ENCODE results near the gene AHRR. TPM values are rescaled to one million over a fixed set of nuclear protein-coding genes. Genes with fewer than 3 reads are reported as not detected.
"Not testable (repeated sequence)": the region's sequence is repeated elsewhere in the genome, so short reads cannot be mapped to it uniquely, and the experiment has no call there.

Gene AHRR
- 2.5 and 2.6 TPM in 2 replicates for total RNA-seq (2014; rRNA removed; shearing (Covaris generic); ENCODE audit: low replicate concordance)

GRCh38 chr5:321230-321725, at the start of gene AHRR:
Gene AHRR, plus strand, starts transcription at chr5:321714. Its CDS starts 22,189 bp downstream, at chr5:343903.
- H2AFZ ChIP-seq (ENCODE audit: low read length): no peak within 1 kb of the TSS
- H3K4me1 ChIP-seq (ENCODE audit: low read length): peaks cover 11% of the 10 kb centered on the region
- 0 out of 2 replicates have a peak, but pooled peaks cover 2% of the 10 kb centered on the region for H3K36me3 ChIP-seq (ENCODE audit: insufficient read depth, low read length)
- no peaks in the 10 kb centered on the region for H3K79me2 ChIP-seq (ENCODE audit: low read length)
- no peak for DNase-seq
- H3K9ac ChIP-seq (ENCODE audit: low read length): no peak within 1 kb of the TSS
- no peak within 1 kb of the TSS for H3K27ac ChIP-seq (ENCODE audit: low read length)
- no peaks in the 10 kb centered on the region for H3K9me2 ChIP-seq (replicated peaks; ENCODE audit: insufficient read depth, low read length)
- H3K9me3 ChIP-seq (ENCODE audit: low read length): no peaks in the 10 kb centered on the region
- no peak within 1 kb of the TSS for H3K4me3 ChIP-seq (ENCODE audit: low read length)
- H4K20me1 ChIP-seq (ENCODE audit: insufficient read depth, low read depth, low read length): no peaks in the 10 kb centered on the region
- no peaks in the 10 kb centered on the region for H3K27me3 ChIP-seq (ENCODE audit: low read length)
- H3K4me2 ChIP-seq (ENCODE audit: low read depth, low read length, poor library complexity, severe bottlenecking): no peak within 1 kb of the TSS

- peaks cover 45% of the 10 kb centered on the region for H3K79me2 ChIP-seq (ENCODE audit: low read length)
- not testable (repeated sequence) for H3K9me2 ChIP-seq (replicated peaks; ENCODE audit: insufficient read depth, low read length); H3K9me3 ChIP-seq (ENCODE audit: low read length); DNase-seq; H2AFZ ChIP-seq (ENCODE audit: low read length); H3K27me3 ChIP-seq (ENCODE audit: low read length); H4K20me1 ChIP-seq (ENCODE audit: insufficient read depth, low read depth, low read length)
- peak overlapping the region; percentile 61 for H3K4me2 ChIP-seq (ENCODE audit: low read depth, low read length, poor library complexity, severe bottlenecking)
- peaks cover 22% of the 10 kb centered on the region for H3K36me3 ChIP-seq (ENCODE audit: insufficient read depth, low read length)
- H3K4me1 ChIP-seq (ENCODE audit: low read length): peaks cover 25% of the 10 kb centered on the region
- H3K9ac ChIP-seq (ENCODE audit: low read length): peak overlapping the region; percentile 91
- peak overlapping the region; percentile 87 for H3K4me3 ChIP-seq (ENCODE audit: low read length)
- H3K27ac ChIP-seq (ENCODE audit: low read length): peak overlapping the region; percentile 22; the same call in 1 of the 2 replicates
These were observed 49.7 kb upstream of the AHRR start for GRCh38 chr5:271828-272167.

- not testable (repeated sequence) for H3K4me3 ChIP-seq (ENCODE audit: low read length); H3K9me2 ChIP-seq (replicated peaks; ENCODE audit: insufficient read depth, low read length); H3K9ac ChIP-seq (ENCODE audit: low read length); H2AFZ ChIP-seq (ENCODE audit: low read length); H3K27ac ChIP-seq (ENCODE audit: low read length); H3K27me3 ChIP-seq (ENCODE audit: low read length); DNase-seq; H4K20me1 ChIP-seq (ENCODE audit: insufficient read depth, low read depth, low read length); H3K9me3 ChIP-seq (ENCODE audit: low read length)
- H3K4me1 ChIP-seq (ENCODE audit: low read length): peaks cover 25% of the 10 kb centered on the region
- peaks cover 23% of the 10 kb centered on the region for H3K36me3 ChIP-seq (ENCODE audit: insufficient read depth, low read length)
- peaks cover 50% of the 10 kb centered on the region for H3K79me2 ChIP-seq (ENCODE audit: low read length)
- H3K4me2 ChIP-seq (ENCODE audit: low read depth, low read length, poor library complexity, severe bottlenecking): peak overlapping the region; percentile 65
These were observed 48.4 kb upstream of the AHRR start for GRCh38 chr5:273091-273490.

- DNase-seq; H3K9ac ChIP-seq (ENCODE audit: low read length); H3K27me3 ChIP-seq (ENCODE audit: low read length); H4K20me1 ChIP-seq (ENCODE audit: insufficient read depth, low read depth, low read length); H3K27ac ChIP-seq (ENCODE audit: low read length); H2AFZ ChIP-seq (ENCODE audit: low read length); H3K4me3 ChIP-seq (ENCODE audit: low read length); H3K9me2 ChIP-seq (replicated peaks; ENCODE audit: insufficient read depth, low read length); H3K9me3 ChIP-seq (ENCODE audit: low read length): not testable (repeated sequence)
- Histone ChIP-seq H3K4me1 (ENCODE audit: low read length) (peaks cover 22% of the 10 kb centered on the region), H3K4me2 (ENCODE audit: low read depth, low read length, poor library complexity, severe bottlenecking) (peak overlapping the region; percentile 65), H3K79me2 (ENCODE audit: low read length) (peaks cover 53% of the 10 kb centered on the region), H3K36me3 (ENCODE audit: insufficient read depth, low read length) (peaks cover 23% of the 10 kb centered on the region)
These were observed 48.0 kb upstream of the AHRR start for GRCh38 chr5:273491-273890.

- H3K4me3 ChIP-seq (ENCODE audit: low read length); H4K20me1 ChIP-seq (ENCODE audit: insufficient read depth, low read depth, low read length); H3K27me3 ChIP-seq (ENCODE audit: low read length); DNase-seq; H3K9me2 ChIP-seq (replicated peaks; ENCODE audit: insufficient read depth, low read length); H3K4me2 ChIP-seq (ENCODE audit: low read depth, low read length, poor library complexity, severe bottlenecking); H3K9me3 ChIP-seq (ENCODE audit: low read length); H3K9ac ChIP-seq (ENCODE audit: low read length); H3K27ac ChIP-seq (ENCODE audit: low read length); H2AFZ ChIP-seq (ENCODE audit: low read length): not testable (repeated sequence)
- H3K4me1 ChIP-seq (ENCODE audit: low read length): peaks cover 20% of the 10 kb centered on the region
- peaks cover 61% of the 10 kb centered on the region for H3K79me2 ChIP-seq (ENCODE audit: low read length)
- H3K36me3 ChIP-seq (ENCODE audit: insufficient read depth, low read length): peaks cover 23% of the 10 kb centered on the region
These were observed 47.2 kb upstream of the AHRR start for GRCh38 chr5:274346-274745.

- 0 out of 2 replicates have a peak, but pooled peaks cover 3% of the 10 kb centered on the region for H4K20me1 ChIP-seq (ENCODE audit: insufficient read depth, low read depth, low read length)
These were observed 42.9 kb upstream of the AHRR start for GRCh38 chr5:278646-279045.

GRCh38 chr5:279051-279665, 42.4 kb upstream of the AHRR start:
- not testable (repeated sequence) for H4K20me1 ChIP-seq (ENCODE audit: insufficient read depth, low read depth, low read length); H3K9ac ChIP-seq (ENCODE audit: low read length); H3K9me3 ChIP-seq (ENCODE audit: low read length); H3K4me3 ChIP-seq (ENCODE audit: low read length); H2AFZ ChIP-seq (ENCODE audit: low read length); H3K9me2 ChIP-seq (replicated peaks; ENCODE audit: insufficient read depth, low read length); H3K27ac ChIP-seq (ENCODE audit: low read length); H3K27me3 ChIP-seq (ENCODE audit: low read length); H3K4me2 ChIP-seq (ENCODE audit: low read depth, low read length, poor library complexity, severe bottlenecking); H3K4me1 ChIP-seq (ENCODE audit: low read length)
- peak; percentile 16 for DNase-seq
- Histone ChIP-seq H3K36me3 (ENCODE audit: insufficient read depth, low read length) (peaks cover 19% of the 10 kb centered on the region), H3K79me2 (ENCODE audit: low read length) (peaks cover 83% of the 10 kb centered on the region)

More at GRCh38 chr5:278646-279045, 42.9 kb upstream of the AHRR start:
- H3K9ac ChIP-seq (ENCODE audit: low read length): no peak overlapping the region
- H3K4me1 ChIP-seq (ENCODE audit: low read length): peaks cover under 1% of the 10 kb centered on the region; the same call in 1 of the 2 replicates
- H2AFZ ChIP-seq (ENCODE audit: low read length): no peak overlapping the region
- no peaks in the 10 kb centered on the region for H3K27me3 ChIP-seq (ENCODE audit: low read length)
- H3K27ac ChIP-seq (ENCODE audit: low read length): no peak overlapping the region
- H3K9me3 ChIP-seq (ENCODE audit: low read length): no peaks in the 10 kb centered on the region
- H3K4me3 ChIP-seq (ENCODE audit: low read length): no peak overlapping the region
- H3K4me2 ChIP-seq (ENCODE audit: low read depth, low read length, poor library complexity, severe bottlenecking): no peak overlapping the region
- no peaks in the 10 kb centered on the region for H3K9me2 ChIP-seq (replicated peaks; ENCODE audit: insufficient read depth, low read length)
- H3K79me2 ChIP-seq (ENCODE audit: low read length): peaks cover 83% of the 10 kb centered on the region
- DNase-seq: peak; percentile 27
- peaks cover 20% of the 10 kb centered on the region for H3K36me3 ChIP-seq (ENCODE audit: insufficient read depth, low read length)

GRCh38 chr5:285991-286557, 35.4 kb upstream of the AHRR start:
- H3K9me2 ChIP-seq (replicated peaks; ENCODE audit: insufficient read depth, low read length): no peaks in the 10 kb centered on the region
- H3K9ac ChIP-seq (ENCODE audit: low read length): no peak overlapping the region
- no peaks in the 10 kb centered on the region for H3K4me1 ChIP-seq (ENCODE audit: low read length)
- H4K20me1 ChIP-seq (ENCODE audit: insufficient read depth, low read depth, low read length): peaks cover 27% of the 10 kb centered on the region
- no peak overlapping the region for H3K4me2 ChIP-seq (ENCODE audit: low read depth, low read length, poor library complexity, severe bottlenecking)
- no peak overlapping the region for H3K4me3 ChIP-seq (ENCODE audit: low read length)
- no peak overlapping the region for H2AFZ ChIP-seq (ENCODE audit: low read length)
- H3K79me2 ChIP-seq (ENCODE audit: low read length): peaks cover 91% of the 10 kb centered on the region
- peaks cover 25% of the 10 kb centered on the region for H3K36me3 ChIP-seq (ENCODE audit: insufficient read depth, low read length)
- peak overlapping the region; percentile 13; the same call in 1 of the 2 replicates for H3K27ac ChIP-seq (ENCODE audit: low read length)
- H3K27me3 ChIP-seq (ENCODE audit: low read length): no peaks in the 10 kb centered on the region
- peak; percentile 34 for DNase-seq
- H3K9me3 ChIP-seq (ENCODE audit: low read length): no peaks in the 10 kb centered on the region

All from Karpas-422 (cell line).